Thoracic aorta endothelial cell (primary cell): ENCODE results near the gene THAP7. TPM values are rescaled to one million over a fixed set of nuclear protein-coding genes. Genes with fewer than 3 reads are reported as not detected.

ENCODE experiments used
- small RNA-seq: library from RNA; depleted of rRNA; stranded (forward); fragments of <200 nt; gene quantifications from one replicate; pipeline ENCODE3, GENCODE V24; 2012
- total RNA-seq: library from RNA; depleted of rRNA; stranded (reverse); fragments of >200 nt; gene quantifications from 2 replicates; pipeline ENCODE4 v1.2.3, GENCODE V29; 2012

The THAP7 gene
- 13.6 and 14.4 TPM in 2 replicates for total RNA-seq

GRCh38 chr22:21001601-21002325 lies at the start of gene THAP7:
Gene THAP7 (minus strand): TSS chr22:21002118. CDS start chr22:21001911, 207 bp downstream.

GRCh38 chr22:21045585-21046294 lies 43.8 kb upstream of the THAP7 start, which contains the start of gene LRRC74B:
Gene LRRC74B (plus strand): TSS chr22:21045946. CDS start chr22:21045987, 41 bp downstream.

GRCh38 chr22:21032037-21032867 lies 30.3 kb upstream of the THAP7 start, which contains the start of gene SLC7A4:
Gene SLC7A4 (minus strand): TSS chr22:21032561. CDS start chr22:21031812, 749 bp downstream.

DNA sequence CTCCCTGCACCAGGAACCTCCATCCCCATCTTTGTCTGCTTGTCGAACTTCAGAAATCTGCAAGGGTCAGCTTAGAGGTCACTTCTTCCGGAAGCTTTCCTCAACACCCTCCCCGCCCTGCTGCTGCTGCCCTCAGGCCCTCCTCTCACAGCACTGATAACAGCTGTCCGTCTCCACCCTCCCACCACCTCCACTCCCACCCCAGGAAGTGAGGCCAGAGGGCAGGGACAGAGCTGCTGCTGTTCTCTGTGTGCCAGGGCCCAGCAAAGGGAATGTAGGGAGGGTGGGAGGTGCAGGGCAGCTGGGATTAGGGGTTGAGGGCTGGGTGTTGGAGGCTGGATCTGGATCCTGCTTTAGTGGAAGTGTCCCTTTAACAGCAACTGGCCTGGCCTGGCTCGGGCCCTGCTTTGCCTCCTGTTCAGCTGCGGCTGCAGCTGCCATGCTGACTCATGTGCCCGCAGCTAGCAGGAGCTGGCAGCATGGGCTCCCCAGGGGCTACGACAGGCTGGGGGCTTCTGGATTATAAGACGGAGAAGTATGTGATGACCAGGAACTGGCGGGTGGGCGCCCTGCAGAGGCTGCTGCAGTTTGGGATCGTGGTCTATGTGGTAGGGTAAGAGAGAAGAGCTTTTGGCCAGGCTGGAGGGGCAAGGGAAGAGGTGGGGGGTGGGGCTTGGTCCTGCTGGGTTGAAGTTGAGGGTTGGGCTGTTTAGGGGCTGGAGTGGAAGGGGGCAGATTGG lies 13.0 kb upstream of the THAP7 start, which contains the start of gene P2RX6:
P2RX6 (plus strand) TSS at position 440 of the 740 bp plus-strand sequence; CDS start at position 450, 10 bp downstream.

GRCh38 chr22:20981787-20982562 lies 19.9 kb downstream of the THAP7 start, which contains the start of gene LZTR1:
Gene LZTR1 (plus strand): TSS chr22:20982297. CDS start chr22:20982372, 75 bp downstream.

GRCh38 chr22:20966883-20967696 lies 34.8 kb downstream of the THAP7 start, which contains the start of gene AIFM3:
Gene AIFM3 (plus strand): TSS chr22:20967255. CDS start chr22:20967945, 690 bp downstream.

Small RNA genes lying within 50 kb of the gene (small RNA-seq; reads per million reads assigned to genes)
- not detected for gene MIR649

Other genes with a start within 250 kb of the THAP7 start
- gene SERPIND1, start 228.0 kb downstream of the THAP7 start, total RNA-seq = 1.5 and 2.3 TPM in 2 replicates
- gene PI4KA, start 143.3 kb downstream of the THAP7 start, total RNA-seq = 44.1 and 49.8 TPM in 2 replicates
- 14.2 and 16.1 TPM in 2 replicates for gene SNAP29, start 143.1 kb downstream of the THAP7 start, total RNA-seq
- gene CRKL, start 84.7 kb downstream of the THAP7 start, total RNA-seq = 63.7 and 64.0 TPM in 2 replicates
- gene AIFM3, start 34.9 kb downstream of the THAP7 start, total RNA-seq = not detected in 2 replicates
- gene LZTR1, start 19.8 kb downstream of the THAP7 start, total RNA-seq = 43.8 and 49.4 TPM in 2 replicates
- gene P2RX6, start 13.0 kb upstream of the THAP7 start, total RNA-seq = under 0.01 and 0.22 TPM in 2 replicates
- gene SLC7A4, start 30.4 kb upstream of the THAP7 start, total RNA-seq = not detected in 2 replicates
- gene LRRC74B, start 43.8 kb upstream of the THAP7 start, total RNA-seq = not detected in 2 replicates